Kidney (tissue), 22 donors: ENCODE measurements around the gene LEMD1. TPM values are rescaled to one million over a fixed set of nuclear protein-coding genes. Genes with fewer than 3 reads are reported as not detected.
A peak's percentile ranks its signal among the peaks of the same experiment; 100 is the strongest.

Experiments
- DNase-seq, 5 donors: peaks; one replicate each; pipeline ENCODE4 v3.0.0-alpha.2; 2013 to 2020
- FAIRE-seq: peaks from 2 replicates; lab custom pipeline; 2012; peaks lifted over from hg19 to GRCh38; lab: Jason Lieb, UNC
- H3K27ac ChIP-seq, 2 donors: one replicate each; pipeline ENCODE4 v1.7.0; 2013; ENCODE audit warnings: low read depth in 2 of 2, low read length in 2 of 2, inconsistent platforms in 1 of 2
- H3K27me3 ChIP-seq: one replicate; pipeline ENCODE4 v1.7.1; 2013; ENCODE audit warnings: low read length, inconsistent platforms; ENCODE audit not compliant: control insufficient read depth, insufficient read depth
- H3K36me3 ChIP-seq, 3 donors: one replicate each; pipeline versions ENCODE4 v1.7.0 to v1.7.1; 2013; ENCODE audit warnings: low read length in 3 of 3, control low read depth in 1 of 3, inconsistent platforms in 1 of 3; ENCODE audit not compliant: insufficient read depth in 3 of 3, control insufficient read depth in 2 of 3
- H3K4me1 ChIP-seq, 3 donors: one replicate each; pipeline versions ENCODE4 v1.7.0 to v1.7.1; 2013; ENCODE audit warnings: low read length in 3 of 3, inconsistent platforms in 1 of 3, low read depth in 1 of 3; ENCODE audit not compliant: control insufficient read depth in 2 of 3, insufficient read depth in 2 of 3
- H3K4me3 ChIP-seq, 3 donors: one replicate each; pipeline versions ENCODE4 v1.7.0 to v1.8.1; 2013; ENCODE audit warnings: low read length in 3 of 3, control low read depth in 1 of 3, inconsistent platforms in 1 of 3
- H3K9ac ChIP-seq, 3 donors: one replicate each; pipeline versions ENCODE4 v1.7.0 to v1.7.1; 2013; ENCODE audit warnings: low read length in 3 of 3, control low read depth in 1 of 3, inconsistent platforms in 1 of 3
- H3K9me3 ChIP-seq, 3 donors: one replicate each; pipeline versions ENCODE4 v1.7.0 to v1.7.1; 2013; ENCODE audit warnings: low read length in 3 of 3, control low read depth in 1 of 3, inconsistent platforms in 1 of 3; ENCODE audit not compliant: control insufficient read depth in 2 of 3, insufficient read depth in 1 of 3
- CTCF ChIP-seq: IDR thresholded peaks from 3 replicates; pipeline ENCODE4 v1.5.1; 2012; ENCODE audit warnings: mild to moderate bottlenecking, moderate library complexity, borderline replicate concordance; ENCODE audit not compliant: insufficient read depth; ENCODE audit errors: extremely low read depth
- intact Hi-C: fragments of 100-400 bp; cut with DNase I; formaldehyde crosslinking; loops from one replicate; pipeline ENCODE4 v1.11.1; 2022
- long read RNA-seq, 10 donors: library from polyadenylated mRNA in 1 of 10; unstranded in 1 of 10; transcript quantifications; one replicate each; pipeline ENCODE4 v2.0.0 and lab custom pipeline, GENCODE V29; 2021 to 2026
- polyA plus RNA-seq: library from polyadenylated mRNA; stranded (reverse); fragments of 350-450 nt; fragmentation: Illumina TruSeq; extraction: RNeasy Lipid Tissue Mini Kit (QIAGEN cat#74804); gene quantifications from one replicate; pipeline ENCODE4 v1.2.3, GENCODE V29; 2014; ENCODE audit warnings: low read depth, low replicate concordance; ENCODE audit not compliant: insufficient read depth
- total RNA-seq: library from RNA; stranded (reverse); fragmentation: NEBNext Ultra II Directional; extraction: Animal tissue kit (Norgen Biotek cat#: 25700); gene quantifications from one replicate; pipeline ENCODE4 v1.2.1, GENCODE V29; 2021
- donor health status: control.
- donor health status: control.
- donor health status: control.
- donor health status: control.
- donor health status: control.
- donor health status: DM: yes; HTN: yes; CAD: no.
- donor health status: Normal renal cell carcinoma (clear cell type).

Gene LEMD1
- total RNA-seq (6.5 TPM), polyA plus RNA-seq (not detected)
- long read RNA-seq, donor 1: 0 reads
- long read RNA-seq, donor 2: 0 reads
- long read RNA-seq, donor 3: 0 reads
- long read RNA-seq, donor 4, partial matches to known transcripts: 5 of 5 reads
- long read RNA-seq, donor 4, other reads (novel, unspliced or antisense): 0 of 5 reads
- long read RNA-seq, donor 5: 0 reads
- long read RNA-seq, donor 6: 0 reads
- long read RNA-seq, donor 7, partial matches to known transcripts: 0 of 5 reads
- long read RNA-seq, donor 7, other reads (novel, unspliced or antisense): 5 of 5 reads
- long read RNA-seq, donor 8: 0 reads
- long read RNA-seq, donor 9: 0 reads
- long read RNA-seq, donor 10: 0 reads

GRCh38 chr1:205421798-205422197, at the start of gene LEMD1:
LEMD1 (minus strand) TSS chr1:205422056; CDS start chr1:205420536, 1,520 bp downstream.
- DNase-seq (no peak), FAIRE-seq (no peak)
- H3K4me1 ChIP-seq: no peaks in the 10 kb centered on the region
- H3K4me3 ChIP-seq: no peak within 1 kb of the TSS
- no peak for TF ChIP-seq CTCF
- no peaks in the 10 kb centered on the region for H3K36me3 ChIP-seq
- intact Hi-C loops: no loop called here
- no peaks in the 10 kb centered on the region for H3K27me3 ChIP-seq
- no peak within 1 kb of the TSS for H3K27ac ChIP-seq
- H3K9me3 ChIP-seq: no peaks in the 10 kb centered on the region
- H3K9ac ChIP-seq: no peak within 1 kb of the TSS

- Histone ChIP-seq H3K4me3 (no peak overlapping the region), H3K4me1 (peaks cover 0 to 3% (median 0%) of the 10 kb centered on the region in 3 donors), H3K9ac (no peak overlapping the region), H3K27ac (no peak overlapping the region), H3K9me3 (no peaks in the 10 kb centered on the region), H3K36me3 (no peaks in the 10 kb centered on the region), H3K27me3 (no peaks in the 10 kb centered on the region)
- DNase-seq: no peak
- TF ChIP-seq CTCF: no peak
- no peak for FAIRE-seq
- intact Hi-C loops: no loop called here
These were observed 48.3 kb upstream of the LEMD1 start for GRCh38 chr1:205470131-205470530.

GRCh38 chr1:205466595-205467220, 44.9 kb upstream of the LEMD1 start:
- H3K27me3 ChIP-seq: no peaks in the 10 kb centered on the region
- H3K4me3 ChIP-seq: no peak overlapping the region
- H3K4me1 ChIP-seq: peaks cover 0 to 3% (median 0%) of the 10 kb centered on the region in 3 donors
- H3K27ac ChIP-seq: no peak overlapping the region
- no peaks in the 10 kb centered on the region for H3K9me3 ChIP-seq
- peak in 4 of 5 donors; percentile 20 to 69 (median 44) for DNase-seq
- no peak for FAIRE-seq
- no peaks in the 10 kb centered on the region for H3K36me3 ChIP-seq
- no peak for TF ChIP-seq CTCF
- intact Hi-C loops: no loop called here
- H3K9ac ChIP-seq: no peak overlapping the region
